HepG2 (cell line): ENCODE results near the gene ZBTB34. TPM values are rescaled to one million over a fixed set of nuclear protein-coding genes. Genes with fewer than 3 reads are reported as not detected.

Experiments used
- AGO2 ChIP-seq: fragments of 200-400 bp; formaldehyde crosslinking; optimal IDR thresholded peaks from 2 replicates; pipeline ENCODE3; 2017; ENCODE audit warnings: mild to moderate bottlenecking, low read depth, low read length, moderate library complexity
- DR1 ChIP-seq: sonication (generic); formaldehyde crosslinking; IDR thresholded peaks from 2 replicates; pipeline ENCODE4 v1.8.0; 2021; ENCODE audit warnings: mild to moderate bottlenecking, missing genetic modification reagents, inconsistent platforms
- GABPA ChIP-seq, 2 experiments: IDR thresholded peaks; 2 replicates each; pipeline ENCODE4 v1.6.1; 2011 to 2016; ENCODE audit warnings: low read depth in 2 of 2, low read length in 1 of 2, missing biosample characterization in 1 of 2, missing genetic modification characterization in 1 of 2
- GFI1 ChIP-seq: sonication (generic); formaldehyde crosslinking; IDR thresholded peaks from 2 replicates; pipeline ENCODE4 v1.5.0; 2020; ENCODE audit warnings: missing genetic modification reagents, mild to moderate bottlenecking, borderline replicate concordance
- HDAC6 ChIP-seq: fragments of 200-600 bp; sonication (generic); IDR thresholded peaks from 2 replicates; pipeline ENCODE4 v1.7.0; 2017; ENCODE audit warnings: mild to moderate bottlenecking, antibody characterized with exemption, low read length, low read depth
- HES4 ChIP-seq: sonication (generic); formaldehyde crosslinking; IDR thresholded peaks from 2 replicates; pipeline ENCODE4 v1.9.0; 2021; ENCODE audit warnings: mild to moderate bottlenecking, missing genetic modification reagents, borderline replicate concordance
- ISL2 ChIP-seq: sonication (generic); formaldehyde crosslinking; IDR thresholded peaks from 2 replicates; pipeline ENCODE4 v1.5.0; 2020; ENCODE audit warnings: missing genetic modification reagents
- KDM5B ChIP-seq: sonication (generic); formaldehyde crosslinking; IDR thresholded peaks from 2 replicates; pipeline ENCODE4 v1.4.0; 2020; ENCODE audit warnings: missing genetic modification reagents, mild to moderate bottlenecking, borderline replicate concordance
- SIX1 ChIP-seq: sonication (generic); formaldehyde crosslinking; IDR thresholded peaks from 2 replicates; pipeline ENCODE4 v1.4.0; 2020; ENCODE audit warnings: missing genetic modification reagents, borderline replicate concordance
- XRCC5 ChIP-seq: fragments of 200-400 bp; formaldehyde crosslinking; optimal IDR thresholded peaks from 2 replicates; pipeline ENCODE3; 2017; ENCODE audit warnings: mild to moderate bottlenecking, low read length
- ZFP36L1 ChIP-seq: sonication (generic); formaldehyde crosslinking; IDR thresholded peaks from 2 replicates; pipeline ENCODE4 v1.8.0; 2022; ENCODE audit warnings: mild to moderate bottlenecking, missing genetic modification reagents, moderate library complexity
- ZNF138 ChIP-seq: sonication (generic); formaldehyde crosslinking; IDR thresholded peaks from 2 replicates; pipeline ENCODE4 v1.5.0; 2020; ENCODE audit warnings: mild to moderate bottlenecking, low read depth, missing genetic modification reagents
- ZNF615 ChIP-seq: sonication (generic); formaldehyde crosslinking; IDR thresholded peaks from 2 replicates; pipeline ENCODE4 v1.5.0; 2020; ENCODE audit warnings: mild to moderate bottlenecking, missing genetic modification reagents, borderline replicate concordance
- ZNF792 ChIP-seq: IDR thresholded peaks from 2 replicates; pipeline ENCODE4 v1.6.1; 2016
- polyA plus RNA-seq, 8 experiments: library from polyadenylated mRNA; depleted of rRNA in 3 of 8; stranded (reverse) in 7 of 8; unstranded in 1 of 8; fragments of >200 nt; fragmentation: Illumina TruSeq in 4 of 8; extraction: Trizol in 4 of 8; gene quantifications; 2 replicates each; pipeline versions ENCODE4 v1.2.1 to v1.2.3, GENCODE V29; 2011 to 2016; ENCODE audit warnings: low read depth in 4 of 8, missing spikeins in 1 of 8, mixed read lengths in 1 of 8; ENCODE audit not compliant: insufficient read depth in 1 of 8
- total RNA-seq, 5 experiments: library from RNA; depleted of rRNA; stranded (reverse); fragments of >200 nt; fragmentation: Illumina TruSeq; extraction: Trizol; gene quantifications; 2 replicates each; pipeline ENCODE4 v1.2.3, GENCODE V29; 2016; ENCODE audit warnings: low read depth in 1 of 5
- TF ChIP-seq, protein P1 (sequence below): sonication (generic); formaldehyde crosslinking; IDR thresholded peaks from 2 replicates; pipeline ENCODE4 v1.4.0; 2020; ENCODE audit warnings: missing genetic modification reagents
- TF ChIP-seq, protein P2 (sequence below): sonication (generic); formaldehyde crosslinking; IDR thresholded peaks from 2 replicates; pipeline ENCODE4 v1.4.0; 2020; ENCODE audit warnings: missing genetic modification reagents
- TF ChIP-seq, protein P3 (sequence below): sonication (generic); formaldehyde crosslinking; IDR thresholded peaks from 2 replicates; pipeline ENCODE4 v1.5.1; 2020; ENCODE audit warnings: missing genetic modification reagents, mild to moderate bottlenecking, borderline replicate concordance

Gene ZBTB34
- total and polyA plus RNA-seq, 2 of the 13 experiments (the other 11 are each of a cell fraction or from before 2014, with no cell fraction given) = 5.9 to 8.7 TPM

DNA sequence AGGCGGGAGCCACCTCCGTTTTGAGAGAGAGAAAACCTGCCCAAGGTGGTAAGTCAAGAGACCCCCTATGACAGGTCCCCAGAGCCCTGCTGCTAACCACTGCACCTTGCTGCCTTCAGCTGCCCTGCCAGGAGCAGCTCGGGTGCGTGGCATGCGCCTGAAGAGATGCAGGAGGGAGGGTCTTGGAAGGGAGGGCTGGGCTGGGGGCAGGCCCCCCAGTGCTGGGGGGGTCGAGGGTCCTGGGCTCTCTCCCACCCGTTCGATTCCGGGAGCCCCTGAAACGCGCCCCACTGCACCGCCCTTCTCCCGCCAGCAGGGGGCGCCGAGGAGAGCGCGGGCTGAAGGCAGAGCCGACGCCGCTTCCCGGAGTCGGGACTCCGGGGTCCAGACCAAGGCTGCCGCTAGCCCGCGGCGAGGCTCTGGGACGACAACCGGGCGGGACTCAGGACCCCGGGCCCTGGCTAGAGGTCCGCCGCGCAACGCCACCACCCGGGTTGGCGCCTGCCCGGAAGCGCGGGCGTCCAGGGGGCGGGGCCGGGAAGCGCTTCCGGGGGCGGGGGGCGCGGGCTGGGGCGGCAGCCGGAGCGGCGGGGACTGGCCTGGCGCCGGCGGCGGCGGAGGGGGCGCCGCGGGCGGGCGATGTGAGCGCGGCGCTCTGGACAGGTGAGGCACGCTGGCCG lies at the start of gene ZBTB34 (continued):
- TF ChIP-seq ZNF615 (CRISPR knock-in tag) (no peak), HES4 (peak; percentile 33; the same call in 1 of the 2 replicates), ZFP36L1 (CRISPR knock-in tag) (no peak), AGO2 (peak; percentile 17), SIX1 (no peak), ISL2 (0 out of 2 replicates have a peak, but pooled peaks have one; percentile 27), XRCC5 (peak; percentile 85), HDAC6 (no peak), ZNF138 (no peak), ZNF792 (0 out of 2 replicates have a peak, but pooled peaks have one; percentile 45), KDM5B (peak; percentile 80; the same call in 1 of the 2 replicates), GABPA (IDR thresholded peaks at IDR 0.05; ENCODE audit: low read depth, low read length) (peak; percentile 86), GABPA (CRISPR knock-in tag; IDR thresholded peaks at IDR 0.05; ENCODE audit: low read depth) (peak; percentile 76), GFI1 (CRISPR knock-in tag) (peak; percentile 40; the same call in 1 of the 2 replicates), DR1 (CRISPR knock-in tag) (no peak)
- TF ChIP-seq, protein P1, sequence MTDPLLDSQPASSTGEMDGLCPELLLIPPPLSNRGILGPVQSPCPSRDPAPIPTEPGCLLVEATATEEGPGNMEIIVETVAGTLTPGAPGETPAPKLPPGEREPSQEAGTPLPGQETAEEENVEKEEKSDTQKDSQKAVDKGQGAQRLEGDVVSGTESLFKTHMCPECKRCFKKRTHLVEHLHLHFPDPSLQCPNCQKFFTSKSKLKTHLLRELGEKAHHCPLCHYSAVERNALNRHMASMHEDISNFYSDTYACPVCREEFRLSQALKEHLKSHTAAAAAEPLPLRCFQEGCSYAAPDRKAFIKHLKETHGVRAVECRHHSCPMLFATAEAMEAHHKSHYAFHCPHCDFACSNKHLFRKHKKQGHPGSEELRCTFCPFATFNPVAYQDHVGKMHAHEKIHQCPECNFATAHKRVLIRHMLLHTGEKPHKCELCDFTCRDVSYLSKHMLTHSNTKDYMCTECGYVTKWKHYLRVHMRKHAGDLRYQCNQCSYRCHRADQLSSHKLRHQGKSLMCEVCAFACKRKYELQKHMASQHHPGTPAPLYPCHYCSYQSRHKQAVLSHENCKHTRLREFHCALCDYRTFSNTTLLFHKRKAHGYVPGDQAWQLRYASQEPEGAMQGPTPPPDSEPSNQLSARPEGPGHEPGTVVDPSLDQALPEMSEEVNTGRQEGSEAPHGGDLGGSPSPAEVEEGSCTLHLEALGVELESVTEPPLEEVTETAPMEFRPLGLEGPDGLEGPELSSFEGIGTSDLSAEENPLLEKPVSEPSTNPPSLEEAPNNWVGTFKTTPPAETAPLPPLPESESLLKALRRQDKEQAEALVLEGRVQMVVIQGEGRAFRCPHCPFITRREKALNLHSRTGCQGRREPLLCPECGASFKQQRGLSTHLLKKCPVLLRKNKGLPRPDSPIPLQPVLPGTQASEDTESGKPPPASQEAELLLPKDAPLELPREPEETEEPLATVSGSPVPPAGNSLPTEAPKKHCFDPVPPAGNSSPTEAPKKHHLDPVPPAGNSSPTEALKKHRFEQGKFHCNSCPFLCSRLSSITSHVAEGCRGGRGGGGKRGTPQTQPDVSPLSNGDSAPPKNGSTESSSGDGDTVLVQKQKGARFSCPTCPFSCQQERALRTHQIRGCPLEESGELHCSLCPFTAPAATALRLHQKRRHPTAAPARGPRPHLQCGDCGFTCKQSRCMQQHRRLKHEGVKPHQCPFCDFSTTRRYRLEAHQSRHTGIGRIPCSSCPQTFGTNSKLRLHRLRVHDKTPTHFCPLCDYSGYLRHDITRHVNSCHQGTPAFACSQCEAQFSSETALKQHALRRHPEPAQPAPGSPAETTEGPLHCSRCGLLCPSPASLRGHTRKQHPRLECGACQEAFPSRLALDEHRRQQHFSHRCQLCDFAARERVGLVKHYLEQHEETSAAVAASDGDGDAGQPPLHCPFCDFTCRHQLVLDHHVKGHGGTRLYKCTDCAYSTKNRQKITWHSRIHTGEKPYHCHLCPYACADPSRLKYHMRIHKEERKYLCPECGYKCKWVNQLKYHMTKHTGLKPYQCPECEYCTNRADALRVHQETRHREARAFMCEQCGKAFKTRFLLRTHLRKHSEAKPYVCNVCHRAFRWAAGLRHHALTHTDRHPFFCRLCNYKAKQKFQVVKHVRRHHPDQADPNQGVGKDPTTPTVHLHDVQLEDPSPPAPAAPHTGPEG (CRISPR knock-in tag) = peak; percentile 19; the same call in 1 of the 2 replicates
- TF ChIP-seq, protein P2, sequence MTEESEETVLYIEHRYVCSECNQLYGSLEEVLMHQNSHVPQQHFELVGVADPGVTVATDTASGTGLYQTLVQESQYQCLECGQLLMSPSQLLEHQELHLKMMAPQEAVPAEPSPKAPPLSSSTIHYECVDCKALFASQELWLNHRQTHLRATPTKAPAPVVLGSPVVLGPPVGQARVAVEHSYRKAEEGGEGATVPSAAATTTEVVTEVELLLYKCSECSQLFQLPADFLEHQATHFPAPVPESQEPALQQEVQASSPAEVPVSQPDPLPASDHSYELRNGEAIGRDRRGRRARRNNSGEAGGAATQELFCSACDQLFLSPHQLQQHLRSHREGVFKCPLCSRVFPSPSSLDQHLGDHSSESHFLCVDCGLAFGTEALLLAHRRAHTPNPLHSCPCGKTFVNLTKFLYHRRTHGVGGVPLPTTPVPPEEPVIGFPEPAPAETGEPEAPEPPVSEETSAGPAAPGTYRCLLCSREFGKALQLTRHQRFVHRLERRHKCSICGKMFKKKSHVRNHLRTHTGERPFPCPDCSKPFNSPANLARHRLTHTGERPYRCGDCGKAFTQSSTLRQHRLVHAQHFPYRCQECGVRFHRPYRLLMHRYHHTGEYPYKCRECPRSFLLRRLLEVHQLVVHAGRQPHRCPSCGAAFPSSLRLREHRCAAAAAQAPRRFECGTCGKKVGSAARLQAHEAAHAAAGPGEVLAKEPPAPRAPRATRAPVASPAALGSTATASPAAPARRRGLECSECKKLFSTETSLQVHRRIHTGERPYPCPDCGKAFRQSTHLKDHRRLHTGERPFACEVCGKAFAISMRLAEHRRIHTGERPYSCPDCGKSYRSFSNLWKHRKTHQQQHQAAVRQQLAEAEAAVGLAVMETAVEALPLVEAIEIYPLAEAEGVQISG (CRISPR knock-in tag) = peak; percentile 81
- TF ChIP-seq, protein P3, sequence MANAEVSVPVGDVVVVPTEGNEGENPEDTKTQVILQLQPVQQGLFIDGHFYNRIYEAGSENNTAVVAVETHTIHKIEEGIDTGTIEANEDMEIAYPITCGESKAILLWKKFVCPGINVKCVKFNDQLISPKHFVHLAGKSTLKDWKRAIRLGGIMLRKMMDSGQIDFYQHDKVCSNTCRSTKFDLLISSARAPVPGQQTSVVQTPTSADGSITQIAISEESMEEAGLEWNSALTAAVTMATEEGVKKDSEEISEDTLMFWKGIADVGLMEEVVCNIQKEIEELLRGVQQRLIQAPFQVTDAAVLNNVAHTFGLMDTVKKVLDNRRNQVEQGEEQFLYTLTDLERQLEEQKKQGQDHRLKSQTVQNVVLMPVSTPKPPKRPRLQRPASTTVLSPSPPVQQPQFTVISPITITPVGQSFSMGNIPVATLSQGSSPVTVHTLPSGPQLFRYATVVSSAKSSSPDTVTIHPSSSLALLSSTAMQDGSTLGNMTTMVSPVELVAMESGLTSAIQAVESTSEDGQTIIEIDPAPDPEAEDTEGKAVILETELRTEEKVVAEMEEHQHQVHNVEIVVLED (CRISPR knock-in tag) = 0 out of 2 replicates have a peak, but pooled peaks have one; percentile 35
